ENCODE measurements around the gene LRGUK. TPM values are rescaled to one million over a fixed set of nuclear protein-coding genes. Genes with fewer than 3 reads are reported as not detected.

Gene LRGUK
- total and polyA plus RNA-seq, 2 of the 4 experiments (the other 2 are of a cell fraction), result 0.07 TPM; not detected in 1

DNA sequence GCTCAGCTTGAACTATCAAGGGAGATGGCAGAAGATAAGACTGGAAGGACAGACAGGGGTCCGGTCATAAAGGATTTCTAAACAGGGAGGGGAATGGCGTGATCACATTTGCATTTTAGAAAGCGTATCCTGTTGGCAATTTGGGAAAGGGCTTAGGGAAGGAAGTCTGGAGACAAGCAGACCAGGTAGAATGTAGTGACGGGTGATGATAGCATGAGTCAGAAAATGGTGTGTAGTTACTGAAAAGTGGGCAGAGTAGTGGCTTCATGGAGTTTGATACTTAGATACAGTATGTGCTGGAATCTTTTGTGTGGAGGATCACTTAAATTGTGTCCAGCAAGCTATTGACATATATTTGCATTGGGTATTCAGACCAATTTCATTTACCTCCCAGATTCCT lies 61.2 kb downstream of the LRGUK start:
- H4K8ac ChIP-seq (ENCODE audit: low read depth in 2 of 2, low read length in 2 of 2), result peak overlapping the region in 1 of 2 experiments; percentile 14; a peak in 1 of 4 replicates
- dilution Hi-C loops (cut with HindIII; ENCODE audit: low sequenced_read_pairs, unreplicated experiment) (no loop called here), in situ Hi-C loops (cut with MboI; ENCODE audit: low sequenced_read_pairs) (no loop called here), intact Hi-C loops (cut with micrococcal nuclease) (no loop called here)
- no peak overlapping the region for H2BK5ac ChIP-seq (ENCODE audit: low read depth, low read length, poor library complexity, severe bottlenecking)
- peak overlapping the region; percentile 43; the same call in 1 of the 2 replicates for H2BK120ac ChIP-seq (ENCODE audit: low read depth, low read length)
- H2AK5ac ChIP-seq (ENCODE audit: low read depth, low read length), result peak overlapping the region; percentile 28; the same call in 1 of the 2 replicates
- H2BK20ac ChIP-seq (ENCODE audit: low read depth, low read length), result no peak overlapping the region; the same call in 1 of the 2 replicates
- ATAC-seq (ENCODE audit: low read depth), result no peak
- H3K79me1 ChIP-seq (ENCODE audit: low read depth in 1 of 2, low read length in 2 of 2), result no peaks in the 10 kb centered on the region
- no peaks in the 10 kb centered on the region for H4K20me1 ChIP-seq (ENCODE audit: insufficient read depth, low read length)
- H3K27me3 ChIP-seq (ENCODE audit: control insufficient read depth, insufficient read depth, low read length), result no peaks in the 10 kb centered on the region
- H3K4me2 ChIP-seq (ENCODE audit: low read depth, low read length), result no peak overlapping the region
- H3K27ac ChIP-seq (ENCODE audit: insufficient read depth, low read length), result no peak overlapping the region
- DNase-seq, result no peak
- no peak overlapping the region for H3K18ac ChIP-seq (ENCODE audit: low read depth, low read length)
- no TSS peak for BruUV-seq (replicated peaks)
- CTCF ChIA-PET, result interaction anchor here (1.3 kb wide), 1 partner anchor 11 kb away, joined by 3 read pairs; no protein-coding TSS in a partner anchor
- no peak overlapping the region for H2AK9ac ChIP-seq (replicated peaks; ENCODE audit: low read depth, low read length, poor library complexity)
- peak overlapping the region; percentile 35; the same call in 1 of the 2 replicates for H3K14ac ChIP-seq (replicated peaks; ENCODE audit: low read depth, low read length)
- H3K9ac ChIP-seq (ENCODE audit: low read depth, low read length), result no peak overlapping the region
- H3K36me3 ChIP-seq (ENCODE audit: control insufficient read depth, insufficient read depth, low read length), result no peaks in the 10 kb centered on the region
- 81% methylated on average over 2 of the region's 4 CpGs; no CpG with 5 or more reads in 1 of the 2 experiments for WGBS, 2 experiments (ENCODE audit: extremely low coverage in 2 of 2, insufficient read length in 1 of 2)
- H4K91ac ChIP-seq (ENCODE audit: insufficient read depth, low read depth, low read length), result no peak overlapping the region
- TF ChIP-seq RCOR1 (IDR thresholded peaks at IDR 0.05; ENCODE audit: insufficient replicate concordance, low read length), result no peak
- TF ChIP-seq RAD21 (IDR thresholded peaks at IDR 0.05; ENCODE audit: low read length), result no peak
- TF ChIP-seq MAZ (IDR thresholded peaks at IDR 0.05; ENCODE audit: borderline replicate concordance, low read depth, low read length), result no peak
- TF ChIP-seq RFX5 (IDR thresholded peaks at IDR 0.05; ENCODE audit: low read depth, low read length), result no peak
- TF ChIP-seq CHD1 (IDR thresholded peaks at IDR 0.05; ENCODE audit: low read depth, low read length), result no peak
- no peak for TF ChIP-seq SMC3 (IDR thresholded peaks at IDR 0.05; ENCODE audit: low read depth, low read length)
- TF ChIP-seq CEBPB (IDR thresholded peaks at IDR 0.05; ENCODE audit: low read depth, low read length), result no peak
- no peak for TF ChIP-seq NFE2L2 (IDR thresholded peaks at IDR 0.05; ENCODE audit: low read depth, low read length)
- TF ChIP-seq MAFK (IDR thresholded peaks at IDR 0.05; ENCODE audit: low read depth, low read length), result no peak
- no peak for TF ChIP-seq CTCF (conservative IDR thresholded peaks at IDR 0.05; ENCODE audit: low read depth, low read length)
- TF ChIP-seq, protein P1, sequence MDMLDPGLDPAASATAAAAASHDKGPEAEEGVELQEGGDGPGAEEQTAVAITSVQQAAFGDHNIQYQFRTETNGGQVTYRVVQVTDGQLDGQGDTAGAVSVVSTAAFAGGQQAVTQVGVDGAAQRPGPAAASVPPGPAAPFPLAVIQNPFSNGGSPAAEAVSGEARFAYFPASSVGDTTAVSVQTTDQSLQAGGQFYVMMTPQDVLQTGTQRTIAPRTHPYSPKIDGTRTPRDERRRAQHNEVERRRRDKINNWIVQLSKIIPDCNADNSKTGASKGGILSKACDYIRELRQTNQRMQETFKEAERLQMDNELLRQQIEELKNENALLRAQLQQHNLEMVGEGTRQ (IDR thresholded peaks at IDR 0.05; ENCODE audit: low read depth, low read length), result no peak
- no peak for TF ChIP-seq BHLHE40 (IDR thresholded peaks at IDR 0.05; ENCODE audit: low read depth, low read length)
- TF ChIP-seq, protein P2, sequence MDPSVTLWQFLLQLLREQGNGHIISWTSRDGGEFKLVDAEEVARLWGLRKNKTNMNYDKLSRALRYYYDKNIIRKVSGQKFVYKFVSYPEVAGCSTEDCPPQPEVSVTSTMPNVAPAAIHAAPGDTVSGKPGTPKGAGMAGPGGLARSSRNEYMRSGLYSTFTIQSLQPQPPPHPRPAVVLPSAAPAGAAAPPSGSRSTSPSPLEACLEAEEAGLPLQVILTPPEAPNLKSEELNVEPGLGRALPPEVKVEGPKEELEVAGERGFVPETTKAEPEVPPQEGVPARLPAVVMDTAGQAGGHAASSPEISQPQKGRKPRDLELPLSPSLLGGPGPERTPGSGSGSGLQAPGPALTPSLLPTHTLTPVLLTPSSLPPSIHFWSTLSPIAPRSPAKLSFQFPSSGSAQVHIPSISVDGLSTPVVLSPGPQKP (IDR thresholded peaks at IDR 0.05; ENCODE audit: borderline replicate concordance, low read depth, low read length), result no peak
- TF ChIP-seq POLR2A (IDR thresholded peaks at IDR 0.05; ENCODE audit: low read depth, low read length), result no peak
- TF ChIP-seq FOS (IDR thresholded peaks at IDR 0.05; ENCODE audit: low read depth, low read length), result no peak
- TF ChIP-seq MXI1 (IDR thresholded peaks at IDR 0.05; ENCODE audit: borderline replicate concordance, low read depth, low read length), result no peak
- 0 out of 3 replicates have a peak overlapping the region, but pooled peaks have one; percentile 15 for H2BK15ac ChIP-seq (ENCODE audit: low read depth, low read length)
- H4K5ac ChIP-seq (ENCODE audit: low read depth, low read length), result no peak overlapping the region
- POLR2A ChIA-PET (ENCODE audit: unreplicated experiment), result no interaction called here
- 0 out of 2 replicates have a peak, but pooled peaks cover 6% of the 10 kb centered on the region for H3K9me1 ChIP-seq (ENCODE audit: insufficient read depth, low read length)
- peaks cover 2% of the 10 kb centered on the region; the same call in 1 of the 2 replicates for H3K4me1 ChIP-seq (ENCODE audit: control insufficient read depth, insufficient read depth, low read length)
- no peak overlapping the region for H3K23ac ChIP-seq (ENCODE audit: low read depth, low read length)
- no peaks in the 10 kb centered on the region for H3K9me3 ChIP-seq (ENCODE audit: control insufficient read depth, insufficient read depth, low read length)
- no peak overlapping the region for H3K4me3 ChIP-seq (ENCODE audit: insufficient read depth, low read depth, low read length)
- H2AFZ ChIP-seq (replicated peaks; ENCODE audit: low read length, poor library complexity), result no peak overlapping the region
- no peak overlapping the region for H3K56ac ChIP-seq (ENCODE audit: extremely low read depth, insufficient read depth, low read length)
- peak overlapping the region; percentile 13; the same call in 1 of the 2 replicates for H3K4ac ChIP-seq (ENCODE audit: low read depth, low read length)
